GM10847 (cell line): Measurements from ENCODE around the gene PNPLA2.

Experiments
- POLR2A ChIP-seq: IDR thresholded peaks from 2 replicates; pipeline ENCODE4 v1.6.1; 2011; ENCODE audit not compliant: insufficient read length; ENCODE audit errors: extremely low read depth

Gene PNPLA2

DNA sequence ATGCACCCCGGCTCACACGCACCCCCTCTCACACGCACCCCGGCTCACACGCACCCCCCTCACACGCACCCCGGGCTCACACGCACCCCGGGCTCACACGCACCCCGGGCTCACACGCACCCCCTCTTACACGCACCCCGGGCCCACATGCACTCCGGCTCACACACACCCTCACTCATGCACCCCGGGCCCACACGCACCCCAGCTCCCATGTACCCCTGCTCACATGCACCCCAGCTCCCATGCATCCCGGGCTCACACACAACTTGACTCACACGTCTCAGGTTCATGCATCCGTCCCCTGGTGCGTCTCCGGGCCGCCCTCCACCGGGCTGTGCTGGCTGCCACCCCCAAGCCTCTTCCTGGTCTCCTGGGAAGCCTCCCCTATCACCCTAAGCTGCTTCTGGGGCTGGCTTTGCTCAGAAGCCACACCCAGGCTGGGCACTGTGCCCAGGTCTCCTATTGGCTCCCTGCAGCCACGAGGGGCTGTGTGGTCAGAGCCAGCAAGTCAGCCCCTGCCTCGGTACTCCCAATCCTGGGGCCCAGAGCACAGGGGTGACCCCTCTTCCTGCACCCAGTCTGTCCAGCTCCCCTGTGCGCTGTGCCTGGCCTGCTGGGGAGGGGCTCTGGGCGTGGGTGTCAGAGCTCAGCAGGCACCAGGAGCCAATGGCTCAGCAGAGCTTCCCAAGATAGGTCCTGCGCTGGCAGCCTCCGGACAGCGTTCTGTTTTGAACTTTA lies 40.8 kb downstream of the PNPLA2 start:
- TF ChIP-seq POLR2A, result no peak

DNA sequence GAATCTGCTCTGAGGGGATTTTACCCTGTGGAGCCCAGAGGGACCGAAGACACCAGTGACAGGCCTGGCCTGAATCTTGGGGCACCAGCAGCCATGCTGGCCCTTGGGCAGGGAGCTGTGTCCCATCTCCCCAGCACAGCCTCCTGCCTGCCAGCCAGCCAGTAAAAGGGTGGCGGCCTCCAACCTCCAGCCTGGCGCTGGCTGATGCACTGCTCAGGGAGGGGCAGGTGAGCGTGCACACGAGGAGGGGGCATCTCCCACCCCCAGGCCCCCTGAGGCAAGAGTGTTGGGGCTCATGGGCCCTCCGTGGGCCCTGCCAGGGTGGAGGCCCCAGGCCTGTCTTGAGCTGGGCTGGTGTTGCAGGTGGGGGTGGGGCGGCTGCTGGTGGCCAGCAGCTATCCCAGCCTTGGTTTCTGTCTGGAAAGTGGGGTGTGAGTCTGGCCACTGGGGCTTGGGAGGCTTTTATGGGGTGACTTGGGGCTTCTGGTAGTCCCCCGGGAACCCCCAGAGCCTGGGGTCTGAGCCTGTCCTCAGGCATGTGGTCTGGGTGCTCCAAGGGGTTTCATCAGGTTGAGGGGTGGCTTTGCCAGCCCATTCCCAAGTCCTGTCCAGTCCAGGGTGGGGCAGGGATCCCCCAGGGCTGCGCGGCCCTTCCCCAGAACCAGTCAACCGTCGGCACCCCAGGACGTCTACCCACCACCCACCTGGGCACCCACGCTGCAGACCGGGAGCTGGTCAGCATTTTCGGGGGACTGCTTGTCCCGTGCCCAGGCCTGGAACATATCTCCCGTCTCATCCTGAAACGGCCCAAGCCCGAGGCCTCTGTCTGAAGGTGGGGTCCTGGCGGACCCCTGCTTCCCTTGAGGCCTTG lies 41.8 kb downstream of the PNPLA2 start:
- no peak for TF ChIP-seq POLR2A

DNA sequence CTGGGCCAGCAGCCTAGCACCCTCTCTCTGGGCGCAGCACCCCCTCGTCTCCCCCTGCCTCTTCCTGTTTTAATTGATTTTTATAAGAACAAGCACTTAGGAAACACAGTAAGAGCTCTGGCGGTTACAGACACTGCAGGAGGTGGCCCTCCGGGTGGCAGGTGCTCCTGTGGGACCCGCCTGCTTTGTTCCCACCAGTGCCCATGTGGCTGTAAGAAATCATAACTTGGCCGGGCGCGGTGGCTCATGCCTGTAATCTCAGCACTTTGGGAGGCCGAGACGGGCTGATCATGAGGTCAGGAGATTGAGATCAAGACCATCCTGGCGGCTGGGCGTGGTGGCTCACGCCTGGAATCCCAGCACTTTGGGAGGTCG lies 42.4 kb downstream of the PNPLA2 start:
- no peak for TF ChIP-seq POLR2A

DNA sequence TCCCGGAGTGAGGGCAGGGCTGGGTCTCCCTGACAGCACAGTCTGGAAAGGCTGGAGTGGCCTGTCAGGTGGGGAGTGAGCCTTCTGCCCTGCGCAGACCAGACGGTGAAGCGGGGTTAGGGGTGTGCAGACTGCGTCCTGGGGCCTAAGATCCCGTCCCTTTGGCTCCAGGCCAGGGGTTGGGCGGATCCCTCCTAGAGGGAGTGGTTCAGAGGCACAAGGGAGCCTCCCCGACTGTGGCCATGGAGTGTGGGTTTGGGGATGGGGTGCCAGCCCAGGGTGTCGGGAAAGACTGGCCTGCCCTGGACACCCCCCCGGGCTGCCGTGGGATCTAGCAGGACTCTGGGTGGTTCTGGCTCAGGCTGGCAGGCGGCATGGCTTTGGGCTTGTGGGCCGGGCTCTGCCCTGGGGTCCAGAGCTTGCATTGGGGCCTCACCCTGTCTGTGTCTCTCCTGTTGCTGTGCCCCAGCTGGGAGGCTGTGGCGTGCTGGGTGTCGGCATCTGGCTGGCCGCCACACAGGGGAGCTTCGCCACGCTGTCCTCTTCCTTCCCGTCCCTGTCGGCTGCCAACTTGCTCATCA lies 43.5 kb downstream of the PNPLA2 start:
- TF ChIP-seq POLR2A, result no peak

DNA sequence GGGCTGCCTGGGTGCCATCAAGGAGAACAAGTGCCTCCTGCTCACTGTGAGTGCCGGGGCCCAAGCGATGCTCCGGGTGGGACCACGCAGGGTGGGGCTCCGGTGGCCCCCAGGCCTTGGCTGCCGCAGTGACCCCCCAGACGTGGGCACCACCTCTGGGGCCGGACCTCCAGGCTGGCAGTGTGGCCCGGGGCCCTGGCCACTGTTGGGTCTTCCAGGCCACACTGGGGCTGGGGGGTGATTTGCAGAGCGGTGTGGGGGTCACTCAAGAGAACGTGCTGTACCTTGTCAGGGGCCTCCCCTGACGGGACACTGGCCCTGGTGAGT lies 43.9 kb downstream of the PNPLA2 start:
- TF ChIP-seq POLR2A, result no peak

DNA sequence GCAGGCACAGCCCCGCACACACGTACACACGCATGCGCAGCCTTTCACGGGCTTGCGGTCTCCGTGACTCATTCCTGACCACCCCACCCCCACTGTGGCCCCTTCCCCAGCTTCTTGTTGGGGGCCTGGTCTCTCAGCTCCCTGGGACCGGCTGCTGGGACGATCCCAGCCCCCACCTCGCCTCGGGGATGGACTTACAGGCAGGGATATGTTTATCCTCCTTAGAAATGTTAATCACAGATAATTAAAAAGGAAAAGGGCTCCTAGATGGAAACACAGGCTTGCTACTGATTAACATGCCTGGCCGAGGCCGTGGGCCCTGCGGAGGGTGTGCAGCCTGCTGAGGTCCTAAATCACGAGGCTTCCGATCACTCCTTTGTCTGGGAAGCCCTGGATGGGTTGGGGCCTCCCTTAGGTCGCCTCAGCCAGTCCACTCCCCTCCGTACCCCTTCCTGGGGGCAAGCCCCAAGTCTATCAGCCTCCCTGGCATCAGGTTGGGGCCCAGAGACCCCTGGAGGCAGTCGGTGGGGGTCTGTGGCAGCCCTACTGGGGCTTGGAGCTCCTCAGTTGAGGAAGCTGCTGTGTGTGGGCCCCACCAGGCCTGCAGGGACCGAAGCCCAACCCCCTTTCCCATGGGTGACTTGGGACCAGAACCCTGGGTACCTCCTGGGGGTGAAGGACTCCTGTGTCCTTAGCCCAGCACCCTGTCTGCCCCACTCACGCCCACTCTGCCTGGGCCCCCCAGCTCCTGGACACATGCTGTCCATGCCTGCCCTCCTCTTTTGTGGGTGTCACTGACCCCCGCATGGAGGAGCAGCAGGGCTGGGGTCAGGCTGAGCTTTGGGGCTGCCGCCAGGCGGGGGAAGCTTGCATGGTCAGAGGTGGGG lies 44.6 kb downstream of the PNPLA2 start:
- no peak for TF ChIP-seq POLR2A

DNA sequence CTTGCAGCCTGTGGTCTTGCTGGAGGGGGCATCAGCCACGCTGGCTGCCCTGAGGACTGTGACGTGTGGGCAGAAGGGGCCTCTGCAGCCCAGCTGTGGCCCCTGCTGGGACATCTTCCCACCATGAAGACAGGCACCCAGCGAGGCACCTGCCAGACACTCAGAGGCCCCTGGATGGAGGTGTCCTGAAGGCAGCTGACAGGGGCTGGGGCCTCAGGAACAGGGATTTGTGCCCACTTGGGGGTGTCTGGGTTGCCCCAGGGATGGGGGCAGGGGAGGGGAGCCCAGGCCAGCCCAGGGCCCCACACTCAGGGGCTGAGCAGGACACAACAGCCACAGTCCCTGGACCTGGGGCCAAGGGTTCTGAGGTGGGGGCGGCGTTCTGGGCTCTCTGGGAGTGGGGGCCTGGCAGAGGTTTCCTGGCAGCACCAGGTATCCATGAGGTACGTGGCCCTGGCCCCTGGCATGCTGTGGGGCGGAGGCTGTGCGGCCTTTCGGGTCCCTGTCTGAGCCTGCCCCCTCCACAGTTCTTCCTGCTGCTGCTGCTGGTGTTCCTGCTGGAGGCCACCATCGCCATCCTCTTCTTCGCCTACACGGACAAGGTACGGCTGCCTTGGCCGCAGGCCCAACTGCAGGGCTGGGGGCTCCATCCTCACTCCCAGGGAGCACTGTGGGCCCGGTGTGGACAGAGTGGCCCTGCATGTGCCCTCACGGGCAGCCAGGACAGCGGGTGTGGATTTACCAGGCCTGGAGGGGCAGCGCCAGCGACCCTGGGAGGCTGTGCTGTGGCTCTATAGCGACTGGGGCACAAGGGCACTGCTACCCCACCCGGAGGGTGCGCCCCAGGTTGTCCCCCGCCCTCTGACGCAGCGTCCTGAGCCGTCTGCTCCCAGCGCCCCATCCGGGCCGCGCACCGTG lies 45.5 kb downstream of the PNPLA2 start:
- no peak for TF ChIP-seq POLR2A

DNA sequence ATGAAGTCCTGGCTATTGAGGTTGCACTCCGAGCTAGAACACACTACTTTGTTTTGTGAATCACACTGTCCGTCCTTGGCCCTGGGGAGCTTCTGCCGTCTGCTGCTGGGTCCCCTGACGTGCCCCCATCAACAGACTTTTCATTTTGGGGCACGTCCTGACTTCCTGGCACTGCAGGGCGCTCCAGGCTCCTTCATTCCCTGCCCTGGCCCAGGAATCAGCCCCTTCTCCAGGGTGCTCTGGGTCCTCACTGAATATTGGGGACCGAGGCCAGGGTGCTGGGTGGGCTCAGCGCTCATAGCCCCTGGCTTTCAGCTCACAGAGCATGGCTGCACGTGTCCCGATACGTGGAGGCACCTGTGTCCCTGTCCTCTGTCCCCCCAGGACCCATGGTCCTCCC lies 46.2 kb downstream of the PNPLA2 start:
- TF ChIP-seq POLR2A, result no peak

DNA sequence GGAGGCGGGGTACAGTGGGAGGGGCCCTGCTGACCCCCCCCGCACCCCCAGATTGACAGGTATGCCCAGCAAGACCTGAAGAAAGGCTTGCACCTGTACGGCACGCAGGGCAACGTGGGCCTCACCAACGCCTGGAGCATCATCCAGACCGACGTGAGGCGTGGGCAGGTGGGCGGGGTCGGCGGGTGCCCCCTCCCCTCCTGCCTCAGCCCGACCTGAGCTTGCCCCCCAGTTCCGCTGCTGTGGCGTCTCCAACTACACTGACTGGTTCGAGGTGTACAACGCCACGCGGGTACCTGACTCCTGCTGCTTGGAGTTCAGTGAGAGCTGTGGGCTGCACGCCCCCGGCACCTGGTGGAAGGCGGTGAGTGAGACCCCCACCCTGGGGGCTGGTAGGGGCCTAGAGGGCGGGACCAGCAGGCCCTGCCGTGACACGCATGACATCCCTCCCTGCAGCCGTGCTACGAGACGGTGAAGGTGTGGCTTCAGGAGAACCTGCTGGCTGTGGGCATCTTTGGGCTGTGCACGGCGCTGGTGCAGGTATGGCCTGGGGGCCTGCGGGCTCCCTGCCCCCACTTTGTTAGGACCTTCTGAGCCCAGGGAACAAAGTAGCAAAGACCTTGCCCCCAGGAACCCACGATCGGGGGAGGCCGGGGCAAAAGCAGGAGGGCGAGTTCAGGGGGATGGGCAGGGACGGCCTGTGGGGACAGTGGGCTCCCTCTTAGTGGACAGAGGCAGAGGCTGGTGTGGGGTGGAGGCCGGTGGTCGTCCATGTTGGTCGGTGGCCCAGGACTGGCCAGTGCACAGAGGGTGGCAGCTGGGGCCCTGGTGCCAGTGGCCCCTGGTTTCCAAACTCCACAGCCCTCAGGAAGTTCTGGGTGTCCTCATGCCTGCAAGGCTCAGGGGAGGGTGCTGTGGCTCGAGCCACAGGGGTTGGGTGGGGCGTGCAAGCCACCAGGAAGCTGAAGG lies 47.0 kb downstream of the PNPLA2 start:
- TF ChIP-seq POLR2A, result no peak

DNA sequence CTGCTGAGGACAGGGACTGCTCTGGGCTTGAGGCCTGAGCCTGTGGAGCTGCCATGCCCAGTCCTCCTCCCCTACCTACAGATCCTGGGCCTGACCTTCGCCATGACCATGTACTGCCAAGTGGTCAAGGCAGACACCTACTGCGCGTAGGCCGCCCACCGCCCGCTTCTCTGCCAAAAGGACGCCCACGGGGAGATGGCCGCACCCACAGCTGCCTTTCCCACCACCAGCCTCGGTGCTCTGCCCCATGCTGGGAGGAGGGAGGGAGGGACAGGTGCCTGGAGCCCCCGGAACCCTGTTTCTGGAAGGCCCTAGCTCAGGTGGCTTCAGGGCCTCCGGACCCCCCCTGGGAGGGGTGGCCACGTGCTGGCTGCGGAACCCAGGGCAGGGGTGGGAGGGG lies 47.8 kb downstream of the PNPLA2 start:
- TF ChIP-seq POLR2A, result no peak

DNA sequence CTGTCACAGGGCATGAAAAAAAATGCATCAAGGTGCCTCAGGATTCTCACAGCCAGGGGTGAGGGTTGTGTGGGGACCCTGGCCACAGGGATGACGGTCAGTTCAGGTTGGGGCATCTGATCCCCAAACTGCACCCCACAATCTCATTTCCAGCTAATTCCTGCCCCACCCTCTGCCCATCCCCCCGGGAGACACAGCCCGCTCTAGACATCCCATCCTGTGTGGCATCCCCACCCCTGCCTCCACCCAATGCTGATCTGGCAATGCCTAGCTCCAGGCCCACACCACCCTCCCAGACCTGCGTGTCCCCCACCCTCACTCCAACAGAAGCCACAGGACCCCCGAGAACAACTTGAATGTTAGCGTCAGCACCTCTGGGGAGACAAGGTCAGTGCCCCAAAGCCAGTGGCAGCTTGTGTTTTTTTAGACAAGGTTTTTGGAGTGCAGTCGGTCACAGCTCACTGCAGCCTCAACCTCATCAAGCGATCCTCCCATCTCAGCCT lies 49.2 kb downstream of the PNPLA2 start:
- TF ChIP-seq POLR2A, result no peak

DNA sequence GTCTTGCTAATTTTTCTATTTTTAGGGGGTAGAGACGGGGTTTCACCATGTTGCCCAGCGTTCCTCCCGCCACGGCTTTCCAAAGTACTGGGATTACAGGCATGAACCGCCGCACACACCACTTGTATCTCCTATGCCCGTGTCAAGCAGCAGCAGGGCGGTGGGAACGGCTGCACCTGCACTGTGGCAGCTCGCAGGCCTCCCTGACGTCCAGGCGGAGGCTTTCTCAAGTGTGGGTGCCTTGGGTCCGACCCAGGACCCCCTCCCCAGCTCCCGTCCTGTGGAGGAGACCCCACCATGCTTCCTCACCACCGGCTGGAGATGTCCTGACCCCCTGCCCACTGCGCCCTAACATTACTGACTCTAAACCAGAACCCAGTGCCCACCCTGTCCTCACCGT lies 49.7 kb downstream of the PNPLA2 start:
- TF ChIP-seq POLR2A, result no peak

DNA sequence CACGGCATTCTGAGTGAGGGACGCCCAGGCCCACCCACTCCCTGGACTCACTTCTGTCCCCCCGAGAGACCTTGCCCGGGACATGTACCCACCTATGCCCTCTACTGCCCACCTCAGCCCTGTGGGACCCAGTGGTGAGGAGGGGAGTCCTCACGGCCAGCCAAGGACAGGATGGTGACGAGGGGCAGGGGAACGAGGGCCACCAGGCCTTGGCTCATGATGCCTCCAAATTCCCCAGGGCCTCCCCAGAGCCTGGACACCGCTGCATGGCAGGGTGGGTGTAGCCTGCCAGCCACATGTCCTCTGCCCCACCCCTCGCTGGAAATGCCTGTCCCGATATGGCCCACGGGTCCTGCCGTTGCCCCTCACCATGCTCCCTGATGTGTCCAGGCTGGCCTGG lies 50.1 kb downstream of the PNPLA2 start:
- TF ChIP-seq POLR2A, result no peak
